Stimulated activated CD4-positive, alpha-beta T cell treated with anti-CD3 and anti-CD28 coated beads, Interleukin-1b, Interleukin-23, amount 100 ng/mL, for 4 hours (primary cell): Measurements from ENCODE around the gene STXBP3.
"Not testable (repeated sequence)": the region's sequence is repeated elsewhere in the genome, so short reads cannot be mapped to it uniquely, and the experiment has no call there.

Experiments
- DNase-seq, 2 donors: peaks; one replicate each; pipeline ENCODE4 v3.0.0-alpha.2; 2020; ENCODE audit warnings: low read depth in 2 of 2

The STXBP3 gene

GRCh38 chr1:108728327-108728923 is 18.0 kb upstream of the STXBP3 start:
- no peak for DNase-seq

GRCh38 chr1:108729481-108729880 is 17.0 kb upstream of the STXBP3 start:
- DNase-seq = no peak

GRCh38 chr1:108732398-108732797 is 14.1 kb upstream of the STXBP3 start:
- DNase-seq = no peak

GRCh38 chr1:108734171-108734865 is 12.2 kb upstream of the STXBP3 start:
- no peak for DNase-seq

GRCh38 chr1:108742253-108742652 is 4.2 kb upstream of the STXBP3 start:
- DNase-seq = no peak

- DNase-seq = no peak
Observed at GRCh38 chr1:108745980-108746381, 493 bp upstream of the STXBP3 start.

GRCh38 chr1:108747171-108747850 is 837 bp downstream of the STXBP3 start:
- no peak for DNase-seq

- no peak for DNase-seq
Observed at GRCh38 chr1:108747898-108748297, 1.4 kb downstream of the STXBP3 start.

GRCh38 chr1:108749081-108749480 is 2.6 kb downstream of the STXBP3 start:
- no peak for DNase-seq

- no peak for DNase-seq
Observed at GRCh38 chr1:108750476-108751181, 4.2 kb downstream of the STXBP3 start.

GRCh38 chr1:108753363-108753762 is 6.9 kb downstream of the STXBP3 start:
- DNase-seq = no peak

- no peak for DNase-seq
Observed at GRCh38 chr1:108758796-108759195, 12.3 kb downstream of the STXBP3 start.

GRCh38 chr1:108767115-108767514 is 20.6 kb downstream of the STXBP3 start:
- no peak for DNase-seq

GRCh38 chr1:108767708-108768107 is 21.2 kb downstream of the STXBP3 start:
- no peak for DNase-seq

GRCh38 chr1:108777839-108778238 is 31.4 kb downstream of the STXBP3 start:
- no peak for DNase-seq

GRCh38 chr1:108779455-108779854 is 33.0 kb downstream of the STXBP3 start:
- DNase-seq = no peak

- DNase-seq = no peak
Observed at GRCh38 chr1:108780937-108781574, 34.6 kb downstream of the STXBP3 start.

- not testable (repeated sequence) for DNase-seq
Observed at GRCh38 chr1:108781575-108781944, 35.1 kb downstream of the STXBP3 start.

- no peak for DNase-seq
Observed at GRCh38 chr1:108785264-108785663, 38.8 kb downstream of the STXBP3 start.

- no peak for DNase-seq
Observed at GRCh38 chr1:108785880-108786279, 39.4 kb downstream of the STXBP3 start.

- no peak for DNase-seq
Observed at GRCh38 chr1:108791790-108792189, 45.3 kb downstream of the STXBP3 start.

- DNase-seq = no peak
Observed at GRCh38 chr1:108792420-108792819, 45.9 kb downstream of the STXBP3 start.
